IgD-negative memory B cell (primary cell): ENCODE results near the gene LPAR3. TPM values are rescaled to one million over a fixed set of nuclear protein-coding genes. Genes with fewer than 3 reads are reported as not detected.
A peak's percentile ranks its signal among the peaks of the same experiment; 100 is the strongest.

Experiments used
- H3K27ac Mint-ChIP-seq, 3 donors: one replicate each; pipeline ENCODE4 v1.8.0; 2020 to 2022; ENCODE audit warnings: mild to moderate bottlenecking in 3 of 3, mixed read lengths in 3 of 3, moderate library complexity in 1 of 3
- H3K27me3 Mint-ChIP-seq: one replicate; pipeline ENCODE4 v1.8.0; 2021; ENCODE audit warnings: mixed read lengths
- H3K36me3 Mint-ChIP-seq: one replicate; pipeline ENCODE4 v1.8.0; 2020; ENCODE audit warnings: mild to moderate bottlenecking, mixed read lengths
- H3K4me1 Mint-ChIP-seq, 3 donors: one replicate each; pipeline ENCODE4 v1.8.0; 2020 to 2022; ENCODE audit warnings: mixed read lengths in 3 of 3, mild to moderate bottlenecking in 1 of 3
- H3K4me3 Mint-ChIP-seq, 4 donors: one replicate each; pipeline ENCODE4 v1.8.0; 2020 to 2022; ENCODE audit warnings: mild to moderate bottlenecking in 4 of 4, mixed read lengths in 4 of 4, moderate library complexity in 3 of 4
- H3K9me3 Mint-ChIP-seq, 3 donors: one replicate each; pipeline ENCODE4 v1.8.0; 2020 to 2021; ENCODE audit warnings: mixed read lengths in 3 of 3, mild to moderate bottlenecking in 1 of 3
- polyA plus RNA-seq: library from polyadenylated mRNA; unstranded; fragments of 300-500 nt; fragmentation: Illumina TruSeq; gene quantifications from one replicate; pipeline ENCODE4 v1.2.3, GENCODE V29; 2021

Gene LPAR3
- polyA plus RNA-seq, 1 donor from 2014 or later: not detected

GRCh38 chr1:84772428-84772943, 120.5 kb downstream of the LPAR3 start:
- Mint-ChIP-seq H3K27ac (no peak overlapping the region), H3K27me3 (peaks cover 5% of the 10 kb centered on the region), H3K9me3 (no peaks in the 10 kb centered on the region), H3K4me1 (no peaks in the 10 kb centered on the region), H3K36me3 (no peaks in the 10 kb centered on the region), H3K4me3 (peak overlapping the region in 1 of 4 donors; percentile 63)

GRCh38 chr1:84771895-84772294, 121.1 kb downstream of the LPAR3 start:
- H3K27ac Mint-ChIP-seq: no peak overlapping the region
- no peaks in the 10 kb centered on the region for H3K36me3 Mint-ChIP-seq
- no peaks in the 10 kb centered on the region for H3K9me3 Mint-ChIP-seq
- no peak overlapping the region for H3K4me3 Mint-ChIP-seq
- no peaks in the 10 kb centered on the region for H3K4me1 Mint-ChIP-seq
- H3K27me3 Mint-ChIP-seq: peaks cover 5% of the 10 kb centered on the region

DNA sequence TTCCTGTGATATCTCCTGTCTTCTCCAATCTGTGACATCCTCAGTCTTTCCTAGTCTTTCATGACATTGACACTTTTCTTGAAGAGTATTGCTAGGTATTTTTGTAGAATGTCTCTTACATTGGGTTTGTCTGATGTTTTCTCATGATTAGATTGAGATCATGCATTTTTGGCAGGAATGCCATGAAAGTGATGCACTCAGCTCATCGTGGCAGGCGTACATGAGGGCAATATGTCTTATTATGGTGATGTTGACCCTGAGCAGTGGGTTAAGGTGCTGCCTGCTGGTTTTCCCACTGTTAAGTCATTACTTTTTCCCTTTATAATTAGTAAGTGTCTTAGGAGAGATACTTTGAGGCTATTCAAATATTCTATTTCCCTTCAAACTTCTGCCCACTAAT, 122.5 kb downstream of the LPAR3 start:
- no peak overlapping the region for H3K27ac Mint-ChIP-seq
- no peaks in the 10 kb centered on the region for H3K4me1 Mint-ChIP-seq
- H3K9me3 Mint-ChIP-seq: no peaks in the 10 kb centered on the region
- peaks cover 5% of the 10 kb centered on the region for H3K27me3 Mint-ChIP-seq
- no peaks in the 10 kb centered on the region for H3K36me3 Mint-ChIP-seq
- H3K4me3 Mint-ChIP-seq: no peak overlapping the region

DNA sequence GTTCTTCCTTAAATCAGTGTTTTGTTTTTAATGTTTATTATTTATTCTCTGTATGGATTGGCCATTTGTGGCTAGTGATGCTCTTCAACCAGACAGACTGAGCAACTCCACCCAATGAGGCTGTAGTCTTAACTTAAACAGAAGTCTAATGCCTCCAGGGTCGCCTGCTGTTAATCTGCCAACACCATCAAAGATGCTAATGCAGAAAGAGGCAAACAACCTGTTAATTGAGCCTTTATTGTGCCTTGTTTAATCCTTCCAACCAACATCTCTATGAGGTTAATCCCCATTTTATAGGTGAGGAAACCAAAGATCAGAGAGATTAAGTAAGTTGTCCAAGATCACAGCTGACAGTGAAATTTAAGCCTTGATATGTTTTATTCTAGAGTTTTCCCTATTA, 123.4 kb downstream of the LPAR3 start:
- Mint-ChIP-seq H3K4me1 (no peaks in the 10 kb centered on the region), H3K4me3 (no peak overlapping the region), H3K9me3 (no peaks in the 10 kb centered on the region), H3K27me3 (peaks cover 9% of the 10 kb centered on the region), H3K27ac (no peak overlapping the region), H3K36me3 (peaks cover 3% of the 10 kb centered on the region)

DNA sequence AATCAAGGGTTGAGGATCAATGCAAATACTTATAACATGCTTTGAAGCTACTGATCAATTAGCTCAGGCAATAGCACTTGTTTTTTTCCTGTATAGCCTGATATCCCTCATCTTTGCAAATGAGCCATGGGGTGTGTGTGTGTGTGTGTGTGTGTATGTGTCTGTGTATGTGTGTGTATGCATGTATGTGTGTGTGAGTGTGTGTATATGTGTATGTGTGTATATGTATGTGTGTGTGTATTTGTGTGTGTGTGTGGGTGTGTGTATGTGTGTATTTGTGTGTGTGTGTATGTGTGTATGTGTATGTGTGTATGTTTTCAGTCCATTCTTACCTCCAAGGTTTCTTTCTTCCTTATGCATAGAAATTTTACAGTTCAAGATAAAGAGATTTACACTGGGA, 124.4 kb downstream of the LPAR3 start:
- no peaks in the 10 kb centered on the region for H3K4me1 Mint-ChIP-seq
- H3K36me3 Mint-ChIP-seq: peaks cover 3% of the 10 kb centered on the region
- H3K27ac Mint-ChIP-seq: no peak overlapping the region
- H3K4me3 Mint-ChIP-seq: no peak overlapping the region
- H3K27me3 Mint-ChIP-seq: peaks cover 9% of the 10 kb centered on the region
- H3K9me3 Mint-ChIP-seq: no peaks in the 10 kb centered on the region

- Mint-ChIP-seq H3K4me3 (no peak overlapping the region), H3K9me3 (no peaks in the 10 kb centered on the region), H3K4me1 (peaks cover 0 to 2% (median 1%) of the 10 kb centered on the region in 3 donors), H3K36me3 (peaks cover 3% of the 10 kb centered on the region), H3K27ac (no peak overlapping the region), H3K27me3 (peaks cover 10% of the 10 kb centered on the region)
Observed at GRCh38 chr1:84763912-84764680, 128.9 kb downstream of the LPAR3 start.

- Mint-ChIP-seq H3K4me1 (peaks cover 0 to 4% (median 3%) of the 10 kb centered on the region in 3 donors), H3K4me3 (no peak overlapping the region), H3K9me3 (no peaks in the 10 kb centered on the region), H3K27me3 (peaks cover 12% of the 10 kb centered on the region), H3K27ac (no peak overlapping the region), H3K36me3 (peaks cover 3% of the 10 kb centered on the region)
Observed at GRCh38 chr1:84762664-84763063, 130.3 kb downstream of the LPAR3 start.

Other genes starting within 250 kb of the LPAR3 start
- gene SSX2IP, start 202.7 kb downstream of the LPAR3 start, polyA plus RNA-seq: 4.0 TPM
- 12.4 TPM for gene MCOLN2, start 103.9 kb upstream of the LPAR3 start, polyA plus RNA-seq
- gene MCOLN3, start 155.3 kb upstream of the LPAR3 start, polyA plus RNA-seq: 0.19 TPM